OCI-LY1 (cell line): ENCODE data around the gene TMF1.

Experiments used
- H2AFZ ChIP-seq: fragments of 200-600 bp; sonication (generic), shearing (Covaris generic); 2 replicates; pipeline ENCODE4 v1.6.0; 2014; ENCODE audit warnings: antibody characterized with exemption, mild to moderate bottlenecking, low read length
- H3F3A ChIP-seq: fragments of 200-600 bp; sonication (generic), shearing (Covaris generic); 2 replicates; pipeline ENCODE4 v1.6.0; 2014; ENCODE audit warnings: mild to moderate bottlenecking, antibody characterized with exemption, low read length, moderate library complexity; ENCODE audit not compliant: insufficient read depth
- H3K27ac ChIP-seq: fragments of 200-600 bp; sonication (generic); 2 replicates; pipeline ENCODE4 v1.5.1; 2014; ENCODE audit warnings: low read length, mixed run types, mild to moderate bottlenecking, low read depth; ENCODE audit not compliant: poor library complexity, severe bottlenecking
- H3K27me3 ChIP-seq: fragments of 200-600 bp; sonication (generic); 2 replicates; pipeline ENCODE4 v1.6.0; 2014; ENCODE audit warnings: antibody characterized with exemption, mild to moderate bottlenecking, low read length, moderate library complexity; ENCODE audit not compliant: insufficient read depth
- H3K36me3 ChIP-seq: fragments of 200-600 bp; sonication (generic); 2 replicates; pipeline ENCODE4 v1.6.1; 2014; ENCODE audit warnings: mild to moderate bottlenecking, antibody characterized with exemption, low read length, moderate library complexity, mixed read lengths; ENCODE audit not compliant: insufficient read depth
- H3K4me1 ChIP-seq: fragments of 200-600 bp; sonication (generic); 2 replicates; pipeline ENCODE4 v1.5.1; 2014; ENCODE audit warnings: mild to moderate bottlenecking, low read length, moderate library complexity; ENCODE audit not compliant: insufficient read depth, severe bottlenecking
- H3K4me2 ChIP-seq: fragments of 200-600 bp; sonication (generic), shearing (Covaris generic); 2 replicates; pipeline ENCODE4 v1.6.1; 2014; ENCODE audit warnings: low read length
- H3K4me3 ChIP-seq: fragments of 200-600 bp; sonication (generic); 2 replicates; pipeline ENCODE4 v1.5.1; 2014; ENCODE audit warnings: low read length, low read depth, mild to moderate bottlenecking, mixed read lengths; ENCODE audit not compliant: poor library complexity, severe bottlenecking
- H3K79me2 ChIP-seq: fragments of 200-600 bp; shearing (Covaris generic); 2 replicates; pipeline ENCODE4 v1.6.1; 2016; ENCODE audit warnings: mixed run types, low read length, mixed read lengths; ENCODE audit not compliant: insufficient read depth
- H3K9ac ChIP-seq: fragments of 200-600 bp; sonication (generic), shearing (Covaris generic); 2 replicates; pipeline ENCODE4 v1.6.1; 2014; ENCODE audit warnings: mild to moderate bottlenecking, low read length, mixed read lengths
- H3K9me2 ChIP-seq: fragments of 200-600 bp; sonication (generic), shearing (Covaris generic); 2 replicates; pipeline ENCODE4 v1.6.1; 2014; ENCODE audit warnings: low read depth, mild to moderate bottlenecking, low read length, mixed read lengths
- H3K9me3 ChIP-seq: fragments of 200-600 bp; shearing (Covaris generic); 2 replicates; pipeline ENCODE4 v1.6.1; 2014; ENCODE audit warnings: low read length, mixed read lengths
- H4K20me1 ChIP-seq: fragments of 200-600 bp; sonication (generic), shearing (Covaris generic); 2 replicates; pipeline ENCODE4 v1.6.0; 2016; ENCODE audit warnings: mild to moderate bottlenecking, low read length; ENCODE audit not compliant: insufficient read depth
- CTCF ChIP-seq: fragments of 200-600 bp; sonication (generic), shearing (Covaris generic); IDR thresholded peaks from 2 replicates; pipeline ENCODE4 v1.5.1; 2017; ENCODE audit warnings: mild to moderate bottlenecking, antibody characterized with exemption, low read length, moderate library complexity, mixed read lengths
- EZH2 ChIP-seq: fragments of 200-600 bp; sonication (generic), shearing (Covaris generic); IDR thresholded peaks from 2 replicates; pipeline ENCODE4 v1.8.0; 2017; ENCODE audit warnings: borderline replicate concordance, mixed run types, mild to moderate bottlenecking, antibody characterized with exemption, low read length, moderate library complexity, mixed read lengths

Gene TMF1

DNA sequence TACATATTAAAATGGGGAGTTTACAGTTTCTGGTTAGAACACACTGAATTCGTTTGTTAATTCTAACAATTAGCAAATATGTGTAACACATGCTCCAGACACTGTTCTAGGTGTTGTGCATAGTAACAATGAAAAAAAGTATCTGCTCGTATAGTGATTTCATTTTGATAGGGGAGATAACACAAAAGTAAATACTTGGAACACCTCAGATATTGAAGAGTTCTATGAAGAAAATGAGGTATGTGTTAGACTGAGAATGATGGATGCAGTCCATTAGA is 6.8 kb upstream of the TMF1 start:
- H4K20me1 ChIP-seq: no peaks in the 10 kb centered on the region
- H3K36me3 ChIP-seq: peaks cover 96% of the 10 kb centered on the region
- TF ChIP-seq EZH2: no peak
- TF ChIP-seq CTCF: no peak
- peak overlapping the region; percentile 20; the same call in 1 of the 2 replicates for H3K4me2 ChIP-seq
- no peaks in the 10 kb centered on the region; the same call in 1 of the 2 replicates for H3K9me2 ChIP-seq
- no peaks in the 10 kb centered on the region for H3K79me2 ChIP-seq
- no peak overlapping the region for H3K4me3 ChIP-seq
- H3K9ac ChIP-seq: no peak overlapping the region; the same call in 1 of the 2 replicates
- no peaks in the 10 kb centered on the region for H3K9me3 ChIP-seq
- peak overlapping the region; percentile 74 for H3K27ac ChIP-seq
- no peaks in the 10 kb centered on the region for H3F3A ChIP-seq
- peaks cover 16% of the 10 kb centered on the region for H3K4me1 ChIP-seq
- no peak overlapping the region for H2AFZ ChIP-seq
- no peaks in the 10 kb centered on the region for H3K27me3 ChIP-seq

- H3K9me2 ChIP-seq: no peaks in the 10 kb centered on the region; the same call in 1 of the 2 replicates
- peak overlapping the region; percentile 74 for H3K27ac ChIP-seq
- H3F3A ChIP-seq: no peaks in the 10 kb centered on the region
- H3K36me3 ChIP-seq: peaks cover 96% of the 10 kb centered on the region
- H3K79me2 ChIP-seq: no peaks in the 10 kb centered on the region
- H3K4me3 ChIP-seq: no peak overlapping the region
- no peak for TF ChIP-seq CTCF
- no peak for TF ChIP-seq EZH2
- H3K27me3 ChIP-seq: no peaks in the 10 kb centered on the region
- H3K4me2 ChIP-seq: peak overlapping the region; percentile 20; the same call in 1 of the 2 replicates
- H3K9ac ChIP-seq: no peak overlapping the region; the same call in 1 of the 2 replicates
- H2AFZ ChIP-seq: no peak overlapping the region
- peaks cover 16% of the 10 kb centered on the region for H3K4me1 ChIP-seq
- no peaks in the 10 kb centered on the region for H3K9me3 ChIP-seq
- H4K20me1 ChIP-seq: no peaks in the 10 kb centered on the region
Observed at GRCh38 chr3:69058180-69058946, 6.2 kb upstream of the TMF1 start.

DNA sequence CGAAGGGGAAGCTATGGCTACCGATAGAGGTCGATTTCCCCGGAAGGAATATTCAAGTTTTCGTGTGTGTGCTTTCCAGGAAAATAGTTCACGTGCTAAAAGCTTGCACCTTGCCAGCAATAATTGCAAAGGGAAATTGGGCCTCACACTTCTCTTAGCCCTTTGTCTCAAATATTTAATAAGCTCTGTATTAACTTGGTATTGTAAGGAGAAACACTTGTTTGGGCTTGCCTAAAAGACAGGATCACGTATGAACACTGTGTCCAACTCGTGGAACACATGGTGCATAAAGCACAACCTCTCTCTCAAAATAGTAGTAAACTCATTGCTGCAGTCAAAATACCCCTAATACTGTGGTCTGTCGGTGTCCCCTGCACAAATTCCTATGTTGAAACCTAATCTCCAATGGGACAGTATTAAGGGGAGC is 352 bp upstream of the TMF1 start:
- Histone ChIP-seq H3K36me3 (peaks cover 58% of the 10 kb centered on the region), H2AFZ (no peak overlapping the region), H3K79me2 (peaks cover 26% of the 10 kb centered on the region), H3K4me2 (peak overlapping the region; percentile 88), H3K4me1 (peaks cover 20% of the 10 kb centered on the region), H3K27ac (peak overlapping the region; percentile 18), H3K9me2 (no peaks in the 10 kb centered on the region), H3K4me3 (peak overlapping the region; percentile 88), H3K27me3 (no peaks in the 10 kb centered on the region), H3K9ac (peak overlapping the region; percentile 26; the same call in 1 of the 2 replicates), H3K9me3 (no peaks in the 10 kb centered on the region), H3F3A (no peaks in the 10 kb centered on the region), H4K20me1 (no peaks in the 10 kb centered on the region)
- TF ChIP-seq CTCF (no peak), EZH2 (no peak)
